HepG2 (cell line): Measurements from ENCODE around the gene AVPR2. TPM values are rescaled to one million over a fixed set of nuclear protein-coding genes. Genes with fewer than 3 reads are reported as not detected.

Source experiments
- ESRRA ChIP-seq: sonication (generic); formaldehyde crosslinking; IDR thresholded peaks from 2 replicates; pipeline ENCODE4 v1.5.1; 2020; ENCODE audit warnings: mild to moderate bottlenecking, low read depth, missing genetic modification reagents
- FOXC1 ChIP-seq: sonication (generic); formaldehyde crosslinking; IDR thresholded peaks from 2 replicates; pipeline ENCODE4 v1.8.0; 2022; ENCODE audit warnings: mild to moderate bottlenecking, missing genetic modification reagents, borderline replicate concordance
- FOXP4 ChIP-seq: sonication (generic); formaldehyde crosslinking; IDR thresholded peaks from 2 replicates; pipeline ENCODE4 v1.4.0; 2020; ENCODE audit warnings: missing genetic modification reagents
- HNRNPK ChIP-seq: fragments of 200-400 bp; formaldehyde crosslinking; IDR thresholded peaks from 2 replicates; pipeline ENCODE4 v1.6.1; 2018; ENCODE audit warnings: low read length, low read depth, moderate library complexity, mild to moderate bottlenecking; ENCODE audit not compliant: poor library complexity, severe bottlenecking
- KAT7 ChIP-seq: IDR thresholded peaks from 2 replicates; pipeline ENCODE4 v1.6.1; 2018; ENCODE audit warnings: borderline replicate concordance, missing compliant biosample characterization
- KLF12 ChIP-seq: sonication (generic); formaldehyde crosslinking; IDR thresholded peaks from 2 replicates; pipeline ENCODE4 v1.4.0; 2020; ENCODE audit warnings: missing genetic modification reagents, borderline replicate concordance
- LCORL ChIP-seq, 2 experiments: fragments of 450-650 bp in 1 of 2; sonication (generic) in 1 of 2; formaldehyde crosslinking in 1 of 2; IDR thresholded peaks; 2 replicates each; pipeline versions ENCODE4 v1.5.0 to v1.6.1; 2017 to 2020; ENCODE audit warnings: antibody characterized with exemption in 1 of 2, missing genetic modification reagents in 1 of 2
- LRRFIP1 ChIP-seq: sonication (generic); formaldehyde crosslinking; conservative IDR thresholded peaks from 2 replicates; pipeline ENCODE4 v1.4.0; 2020; ENCODE audit warnings: missing genetic modification reagents
- MED8 ChIP-seq: sonication (generic); formaldehyde crosslinking; IDR thresholded peaks from 2 replicates; pipeline ENCODE4 v1.8.1; 2023; ENCODE audit warnings: mild to moderate bottlenecking, missing genetic modification reagents; ENCODE audit not compliant: insufficient replicate concordance
- SNAPC5 ChIP-seq: sonication (generic); formaldehyde crosslinking; IDR thresholded peaks from 2 replicates; pipeline ENCODE4 v1.8.1; 2023; ENCODE audit warnings: mild to moderate bottlenecking, missing genetic modification reagents, borderline replicate concordance
- ZBED4 ChIP-seq: sonication (generic); formaldehyde crosslinking; IDR thresholded peaks from 2 replicates; pipeline ENCODE4 v1.4.0; 2020; ENCODE audit warnings: missing genetic modification reagents, borderline replicate concordance
- ZNF564 ChIP-seq: sonication (generic); formaldehyde crosslinking; IDR thresholded peaks from 2 replicates; pipeline ENCODE4 v1.8.1; 2023; ENCODE audit warnings: mild to moderate bottlenecking, missing genetic modification reagents
- ZNF674 ChIP-seq: sonication (generic); formaldehyde crosslinking; IDR thresholded peaks from 2 replicates; pipeline ENCODE4 v1.5.0; 2020; ENCODE audit warnings: low read depth, mild to moderate bottlenecking, missing genetic modification reagents
- ZNF704 ChIP-seq: sonication (generic); formaldehyde crosslinking; IDR thresholded peaks from 2 replicates; pipeline ENCODE4 v1.8.1; 2023; ENCODE audit warnings: mild to moderate bottlenecking, inconsistent platforms, moderate library complexity, missing genetic modification reagents, borderline replicate concordance
- polyA plus RNA-seq, 8 experiments: library from polyadenylated mRNA; depleted of rRNA in 3 of 8; stranded (reverse) in 7 of 8; unstranded in 1 of 8; fragments of >200 nt; fragmentation: Illumina TruSeq in 4 of 8; extraction: Trizol in 4 of 8; gene quantifications; 2 replicates each; pipeline versions ENCODE4 v1.2.1 to v1.2.3, GENCODE V29; 2011 to 2016; ENCODE audit warnings: low read depth in 4 of 8, missing spikeins in 1 of 8, mixed read lengths in 1 of 8; ENCODE audit not compliant: insufficient read depth in 1 of 8
- total RNA-seq, 5 experiments: library from RNA; depleted of rRNA; stranded (reverse); fragments of >200 nt; fragmentation: Illumina TruSeq; extraction: Trizol; gene quantifications; 2 replicates each; pipeline ENCODE4 v1.2.3, GENCODE V29; 2016; ENCODE audit warnings: low read depth in 1 of 5

Gene AVPR2
- total and polyA plus RNA-seq, 2 of the 13 experiments (the other 11 are each of a cell fraction or from before 2014, with no cell fraction given), result not detected

- TF ChIP-seq ZNF674 (peak; percentile 100), ZBED4 (CRISPR knock-in tag) (peak; percentile 99), KLF12 (CRISPR knock-in tag) (peak; percentile 100), LRRFIP1 (CRISPR knock-in tag) (peak; percentile 99), FOXP4 (CRISPR knock-in tag) (peak; percentile 91), ESRRA (peak; percentile 93), KAT7 (CRISPR knock-in tag) (peak; percentile 93), HNRNPK (no peak), FOXC1 (peak; percentile 100), MED8 (CRISPR knock-in tag) (no peak), ZNF704 (peak; percentile 100), ZNF564 (CRISPR knock-in tag) (peak; percentile 99), LCORL (IDR thresholded peaks at IDR 0.05) (no peak), LCORL (CRISPR knock-in tag; IDR thresholded peaks at IDR 0.05) (peak; percentile 87), SNAPC5 (peak; percentile 98)
Observed at GRCh38 chrX:153875391-153876111, 28.9 kb upstream of the AVPR2 start (continued).
